Stomach (tissue), 4 donors: ENCODE measurements around the gene SDF2L1.
"Not testable (repeated sequence)": the region's sequence is repeated elsewhere in the genome, so short reads cannot be mapped to it uniquely, and the experiment has no call there.

Source experiments
- EP300 ChIP-seq: sonication (generic); formaldehyde crosslinking; IDR thresholded peaks from one replicate; pipeline ENCODE4 v1.6.1; 2017; ENCODE audit warnings: antibody characterized with exemption
- POLR2A ChIP-seq, 4 donors: fragments of 450-650 bp; IDR thresholded peaks; one replicate each; pipeline ENCODE4 v1.6.1; 2016; ENCODE audit warnings: antibody characterized with exemption in 4 of 4, control low read depth in 2 of 4, mild to moderate bottlenecking in 1 of 4, moderate library complexity in 1 of 4
- POLR2AphosphoS5 ChIP-seq, 3 donors: sonication (generic); formaldehyde crosslinking; IDR thresholded peaks; one replicate each; pipeline ENCODE4 v1.6.1; 2016; ENCODE audit warnings: antibody characterized with exemption in 3 of 3

DNA sequence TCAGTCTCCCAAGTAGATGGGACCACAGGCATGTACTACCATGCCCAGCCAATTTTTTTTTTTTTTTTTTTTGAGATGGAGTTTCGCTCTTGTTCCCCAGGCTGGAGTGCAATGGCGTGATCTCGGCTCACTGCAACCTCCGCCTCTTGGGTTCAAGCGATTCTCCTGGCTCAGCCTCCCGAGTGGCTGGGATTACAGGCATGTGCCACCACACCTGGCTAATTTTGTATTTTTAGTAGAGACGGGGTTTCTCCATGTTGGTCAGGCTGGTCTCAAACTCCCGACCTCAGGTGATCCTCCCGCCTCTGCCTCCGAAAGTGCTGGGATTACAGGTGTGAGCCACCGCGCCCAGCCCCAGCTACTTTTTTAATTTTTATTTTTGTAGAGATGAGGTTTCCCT, 36.7 kb downstream of the SDF2L1 start:
- TF ChIP-seq POLR2AphosphoS5 (IDR thresholded peaks at IDR 0.05); EP300; POLR2A (IDR thresholded peaks at IDR 0.05): not testable (repeated sequence)
